Measurements from ENCODE around the gene SLC10A1.
A peak's percentile ranks its signal among the peaks of the same experiment; 100 is the strongest.

Gene SLC10A1

DNA sequence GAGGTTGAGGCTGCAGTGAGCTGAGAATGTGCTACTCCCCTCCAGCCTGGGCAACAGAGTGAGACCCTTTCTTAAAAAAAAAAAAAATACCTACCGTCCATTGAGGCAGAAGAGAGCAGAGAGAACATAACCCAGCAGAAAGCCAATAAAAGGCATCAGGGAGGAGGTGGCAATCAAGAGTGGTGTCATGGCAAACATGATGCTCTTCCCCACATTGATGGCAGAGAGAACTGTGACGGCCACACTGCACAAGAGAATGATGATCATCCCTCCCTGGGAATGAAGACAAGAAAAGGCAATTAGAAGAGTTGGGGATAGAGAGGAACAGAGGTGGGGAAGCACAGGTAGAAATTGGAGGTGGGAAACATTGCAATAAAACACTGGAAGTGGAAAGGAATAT, 18.0 kb downstream of the SLC10A1 start:
- H3K79me1 ChIP-seq (ENCODE audit: low read depth, low read length): no peaks in the 10 kb centered on the region
- no peaks in the 10 kb centered on the region for H3K9me3 ChIP-seq (replicated peaks in 1 of 2; ENCODE audit: control insufficient read depth in 2 of 2, insufficient read depth in 1 of 2, low read depth in 1 of 2, low read length in 2 of 2)
- no peak overlapping the region for H3K4me2 ChIP-seq (ENCODE audit: insufficient read depth, low read length, poor library complexity, severe bottlenecking)
- H3K9ac ChIP-seq (ENCODE audit: low read depth, low read length, poor library complexity): no peak overlapping the region
- peaks cover 16 to 75% of the 10 kb centered on the region in 2 donors for H3K36me3 ChIP-seq (replicated peaks in 1 of 2; ENCODE audit: control insufficient read depth in 2 of 2, insufficient read depth in 2 of 2, low read length in 2 of 2)
- H2AFZ ChIP-seq (ENCODE audit: low read length): no peak overlapping the region
- DNase-seq (ENCODE audit: low spot score): no peak
- H2AK5ac ChIP-seq (ENCODE audit: low read depth, low read length): no peak overlapping the region
- no CpG with 5 or more reads among the region's 2 CpGs for WGBS, 2 donors (ENCODE audit: extremely low coverage in 2 of 2, insufficient read length in 2 of 2, insufficient replicate concordance in 1 of 2)
- no peak overlapping the region for H3K4ac ChIP-seq (ENCODE audit: low read length)
- H3K23ac ChIP-seq (ENCODE audit: low read depth, low read length, poor library complexity): no peak overlapping the region
- H2BK5ac ChIP-seq (ENCODE audit: low read length): no peak overlapping the region
- H2BK15ac ChIP-seq (ENCODE audit: low read length): no peak overlapping the region
- no peak overlapping the region for H3K4me3 ChIP-seq (ENCODE audit: low read length in 2 of 2)
- peak overlapping the region; percentile 56 for H4K8ac ChIP-seq (ENCODE audit: low read depth, low read length)
- H3K27me3 ChIP-seq (ENCODE audit: control insufficient read depth in 3 of 3, insufficient read depth in 3 of 3, low read depth in 1 of 3, low read length in 3 of 3): peaks cover 0 to 1% (median 0%) of the 10 kb centered on the region in 3 experiments
- H3K4me1 ChIP-seq (ENCODE audit: control insufficient read depth in 2 of 2, insufficient read depth in 1 of 2, low read depth in 1 of 2, low read length in 2 of 2): no peaks in the 10 kb centered on the region
- H4K91ac ChIP-seq (ENCODE audit: low read depth, low read length, poor library complexity): no peak overlapping the region
- no peak overlapping the region for H3K27ac ChIP-seq (replicated peaks; ENCODE audit: low read length)
- H3K14ac ChIP-seq (ENCODE audit: low read length): no peak overlapping the region
- no peak overlapping the region for H2BK120ac ChIP-seq (ENCODE audit: low read depth, low read length)
- H3K18ac ChIP-seq (ENCODE audit: low read length): no peak overlapping the region
- H2BK12ac ChIP-seq (ENCODE audit: low read length): no peak overlapping the region

- no peaks in the 10 kb centered on the region for H3K79me1 ChIP-seq (ENCODE audit: low read depth, low read length)
- H2AK5ac ChIP-seq (ENCODE audit: low read depth, low read length): no peak overlapping the region
- H4K91ac ChIP-seq (ENCODE audit: low read depth, low read length, poor library complexity): no peak overlapping the region
- H2BK120ac ChIP-seq (ENCODE audit: low read depth, low read length): no peak overlapping the region
- H3K9me3 ChIP-seq (replicated peaks in 1 of 2; ENCODE audit: control insufficient read depth in 2 of 2, insufficient read depth in 1 of 2, low read depth in 1 of 2, low read length in 2 of 2): no peaks in the 10 kb centered on the region
- no peak overlapping the region for H3K23ac ChIP-seq (ENCODE audit: low read depth, low read length, poor library complexity)
- H4K8ac ChIP-seq (ENCODE audit: low read depth, low read length): no peak overlapping the region
- no peak overlapping the region for H2BK15ac ChIP-seq (ENCODE audit: low read length)
- peaks cover 0 to 1% (median 0%) of the 10 kb centered on the region in 3 experiments for H3K27me3 ChIP-seq (ENCODE audit: control insufficient read depth in 3 of 3, insufficient read depth in 3 of 3, low read depth in 1 of 3, low read length in 3 of 3)
- no peak overlapping the region for H2AFZ ChIP-seq (ENCODE audit: low read length)
- H3K4me1 ChIP-seq (ENCODE audit: control insufficient read depth in 2 of 2, insufficient read depth in 1 of 2, low read depth in 1 of 2, low read length in 2 of 2): no peaks in the 10 kb centered on the region
- no peak for DNase-seq (ENCODE audit: low spot score)
- no peak overlapping the region for H2BK12ac ChIP-seq (ENCODE audit: low read length)
- no peak overlapping the region for H3K4ac ChIP-seq (ENCODE audit: low read length)
- H3K27ac ChIP-seq (replicated peaks; ENCODE audit: low read length): no peak overlapping the region
- H3K9ac ChIP-seq (ENCODE audit: low read depth, low read length, poor library complexity): no peak overlapping the region
- H2BK5ac ChIP-seq (ENCODE audit: low read length): no peak overlapping the region
- no peak overlapping the region for H3K18ac ChIP-seq (ENCODE audit: low read length)
- no peak overlapping the region for H3K4me3 ChIP-seq (ENCODE audit: low read length in 2 of 2)
- H3K14ac ChIP-seq (ENCODE audit: low read length): no peak overlapping the region
- WGBS, 2 donors (ENCODE audit: extremely low coverage in 2 of 2, insufficient read length in 2 of 2, insufficient replicate concordance in 1 of 2): no CpG with 5 or more reads among the region's 4 CpGs
- H3K4me2 ChIP-seq (ENCODE audit: insufficient read depth, low read length, poor library complexity, severe bottlenecking): no peak overlapping the region
- peaks cover 29 to 97% of the 10 kb centered on the region in 2 donors for H3K36me3 ChIP-seq (replicated peaks in 1 of 2; ENCODE audit: control insufficient read depth in 2 of 2, insufficient read depth in 2 of 2, low read length in 2 of 2)
Observed at GRCh38 chr14:69776875-69777453, 20.1 kb downstream of the SLC10A1 start.

- Histone ChIP-seq H3K9ac (ENCODE audit: low read depth, low read length, poor library complexity) (no peak overlapping the region), H4K91ac (ENCODE audit: low read depth, low read length, poor library complexity) (no peak overlapping the region), H2BK120ac (ENCODE audit: low read depth, low read length) (no peak overlapping the region), H2BK15ac (ENCODE audit: low read length) (no peak overlapping the region), H2AK5ac (ENCODE audit: low read depth, low read length) (no peak overlapping the region), H3K4me3 (ENCODE audit: low read length in 2 of 2) (no peak overlapping the region), H3K14ac (ENCODE audit: low read length) (no peak overlapping the region), H3K9me3 (replicated peaks in 1 of 2; ENCODE audit: control insufficient read depth in 2 of 2, insufficient read depth in 1 of 2, low read depth in 1 of 2, low read length in 2 of 2) (no peaks in the 10 kb centered on the region), H3K36me3 (replicated peaks in 1 of 2; ENCODE audit: control insufficient read depth in 2 of 2, insufficient read depth in 2 of 2, low read length in 2 of 2) (peaks cover 37 to 100% of the 10 kb centered on the region in 2 donors), H3K4me2 (ENCODE audit: insufficient read depth, low read length, poor library complexity, severe bottlenecking) (no peak overlapping the region), H3K27ac (replicated peaks; ENCODE audit: low read length) (no peak overlapping the region), H3K4me1 (ENCODE audit: control insufficient read depth in 2 of 2, insufficient read depth in 1 of 2, low read depth in 1 of 2, low read length in 2 of 2) (no peaks in the 10 kb centered on the region), H2BK5ac (ENCODE audit: low read length) (no peak overlapping the region), H3K4ac (ENCODE audit: low read length) (no peak overlapping the region), H3K18ac (ENCODE audit: low read length) (no peak overlapping the region), H3K27me3 (ENCODE audit: control insufficient read depth in 3 of 3, insufficient read depth in 3 of 3, low read depth in 1 of 3, low read length in 3 of 3) (no peaks in the 10 kb centered on the region), H4K8ac (ENCODE audit: low read depth, low read length) (no peak overlapping the region), H3K79me1 (ENCODE audit: low read depth, low read length) (no peaks in the 10 kb centered on the region), H2BK12ac (ENCODE audit: low read length) (no peak overlapping the region), H3K23ac (ENCODE audit: low read depth, low read length, poor library complexity) (no peak overlapping the region), H2AFZ (ENCODE audit: low read length) (no peak overlapping the region)
- no CpG with 5 or more reads among the region's 3 CpGs for WGBS, 2 donors (ENCODE audit: extremely low coverage in 2 of 2, insufficient read length in 2 of 2, insufficient replicate concordance in 1 of 2)
- DNase-seq (ENCODE audit: low spot score): no peak
Observed at GRCh38 chr14:69775012-69775411, 22.0 kb downstream of the SLC10A1 start.

- Histone ChIP-seq H4K8ac (ENCODE audit: low read depth, low read length) (no peak overlapping the region), H2AK5ac (ENCODE audit: low read depth, low read length) (no peak overlapping the region), H2AFZ (ENCODE audit: low read length) (no peak overlapping the region), H3K14ac (ENCODE audit: low read length) (no peak overlapping the region), H3K4ac (ENCODE audit: low read length) (no peak overlapping the region), H3K9ac (ENCODE audit: low read depth, low read length, poor library complexity) (no peak overlapping the region), H3K36me3 (replicated peaks in 1 of 2; ENCODE audit: control insufficient read depth in 2 of 2, insufficient read depth in 2 of 2, low read length in 2 of 2) (peaks cover 43 to 100% of the 10 kb centered on the region in 2 donors), H4K91ac (ENCODE audit: low read depth, low read length, poor library complexity) (no peak overlapping the region), H2BK15ac (ENCODE audit: low read length) (no peak overlapping the region), H3K27ac (replicated peaks; ENCODE audit: low read length) (no peak overlapping the region), H3K4me2 (ENCODE audit: insufficient read depth, low read length, poor library complexity, severe bottlenecking) (no peak overlapping the region), H3K4me3 (ENCODE audit: low read length in 2 of 2) (no peak overlapping the region), H3K4me1 (ENCODE audit: control insufficient read depth in 2 of 2, insufficient read depth in 1 of 2, low read depth in 1 of 2, low read length in 2 of 2) (peaks cover 3 to 5% of the 10 kb centered on the region in 2 donors), H2BK5ac (ENCODE audit: low read length) (no peak overlapping the region), H2BK120ac (ENCODE audit: low read depth, low read length) (no peak overlapping the region), H3K79me1 (ENCODE audit: low read depth, low read length) (peaks cover 4% of the 10 kb centered on the region), H3K23ac (ENCODE audit: low read depth, low read length, poor library complexity) (no peak overlapping the region), H3K27me3 (ENCODE audit: control insufficient read depth in 3 of 3, insufficient read depth in 3 of 3, low read depth in 1 of 3, low read length in 3 of 3) (no peaks in the 10 kb centered on the region), H3K18ac (ENCODE audit: low read length) (no peak overlapping the region), H2BK12ac (ENCODE audit: low read length) (no peak overlapping the region), H3K9me3 (replicated peaks in 1 of 2; ENCODE audit: control insufficient read depth in 2 of 2, insufficient read depth in 1 of 2, low read depth in 1 of 2, low read length in 2 of 2) (no peaks in the 10 kb centered on the region)
- no CpG with 5 or more reads among the region's 7 CpGs for WGBS, 2 donors (ENCODE audit: extremely low coverage in 2 of 2, insufficient read length in 2 of 2, insufficient replicate concordance in 1 of 2)
- no peak for DNase-seq (ENCODE audit: low spot score)
Observed at GRCh38 chr14:69773571-69774276, 23.3 kb downstream of the SLC10A1 start.
